K562 (cell line): ENCODE data around the gene COX6A2. TPM values are rescaled to one million over a fixed set of nuclear protein-coding genes. Genes with fewer than 3 reads are reported as not detected.

Experiments
- ATAC-seq: fragments of 200-7000 bp; cut with Tn5 transposase; 3 replicates; pipeline ENCODE4 v1.9.1; 2020; ENCODE audit warnings: moderate library complexity
- BruUV-seq: library from RNA; stranded (reverse); fragments of 400-500 nt; replicated peaks from 2 replicates; lab custom pipeline; 2021; lab: Mats Ljungman, UMichigan
- CTCF ChIA-PET: fragments of 300-600 bp; formaldehyde crosslinking; extraction: SDS; loops from one replicate; lab custom pipeline; 2021; ENCODE audit warnings: low intra/inter-chr PET ratio; lab: Yijun Ruan, JAX
- POLR2A ChIA-PET: fragments of 300-600, 350-650 bp; sonication (Branson Sonifier 250); formaldehyde crosslinking; extraction: SDS; loops from one replicate; lab custom pipeline; 2021; ENCODE audit warnings: antibody characterized with exemption, inconsistent platforms; lab: Yijun Ruan, JAX
- DNase-seq, 4 experiments: peaks; one replicate each; pipeline versions ENCODE4 v3.0.0 to v3.0.0-alpha.2; 2011 to 2018; ENCODE audit warnings: low spot score in 3 of 4, mixed read lengths in 3 of 4; ENCODE audit errors: extremely low read depth in 1 of 4
- FAIRE-seq: peaks from 2 replicates; lab custom pipeline; 2011; peaks lifted over from hg19 to GRCh38; lab: Jason Lieb, UNC
- H2AFZ ChIP-seq: 2 replicates; pipeline ENCODE4 v1.6.0; 2011; ENCODE audit warnings: low read depth, low read length, control low read depth, inconsistent platforms
- H3K27ac ChIP-seq: fragments of 200-600 bp; 3 replicates; pipeline ENCODE4 v1.8.0; 2011; ENCODE audit warnings: low read depth, mild to moderate bottlenecking, control low read depth, inconsistent platforms, low read length, moderate library complexity, mixed read lengths; ENCODE audit errors: extremely low read depth
- H3K27me3 ChIP-seq, 2 experiments: fragments of 300-600 bp in 1 of 2; 2 replicates in 1 of 2; 3 replicates in 1 of 2; pipeline versions ENCODE4 v1.6.0 to v1.8.0; 2011; ENCODE audit warnings: inconsistent platforms in 2 of 2, low read length in 2 of 2, mild to moderate bottlenecking in 1 of 2, mixed read lengths in 1 of 2, moderate library complexity in 1 of 2; ENCODE audit not compliant: control insufficient read depth in 2 of 2, insufficient read depth in 2 of 2
- H3K36me3 ChIP-seq: fragments of 300-600 bp; 3 replicates; pipeline ENCODE4 v1.8.0; 2011; ENCODE audit warnings: mild to moderate bottlenecking, low read length, inconsistent platforms; ENCODE audit not compliant: control insufficient read depth, insufficient read depth
- H3K4me1 ChIP-seq, 2 experiments: fragments of 200-600 bp in 1 of 2; replicated peaks in 1 of 2; 2 replicates in 1 of 2; 3 replicates in 1 of 2; pipeline versions ENCODE4 v1.5.1 to v1.8.0; 2011; ENCODE audit warnings: inconsistent platforms in 2 of 2, low read length in 2 of 2, mild to moderate bottlenecking in 1 of 2, mixed read lengths in 1 of 2, moderate library complexity in 1 of 2; ENCODE audit not compliant: control insufficient read depth in 2 of 2, insufficient read depth in 2 of 2
- H3K4me2 ChIP-seq: 2 replicates; pipeline ENCODE4 v1.6.1; 2011; ENCODE audit warnings: low read length, control low read depth, inconsistent platforms, mixed read lengths; ENCODE audit not compliant: insufficient read depth
- H3K4me3 ChIP-seq: fragments of 200-600 bp; sonication (generic), shearing (Covaris generic); 2 replicates; pipeline ENCODE4 v1.5.1; 2016; ENCODE audit warnings: control low read depth, inconsistent platforms
- H3K79me2 ChIP-seq: fragments of 200-600 bp; 3 replicates; pipeline ENCODE4 v1.8.0; 2011; ENCODE audit warnings: low read length, inconsistent platforms; ENCODE audit not compliant: control insufficient read depth, insufficient read depth
- H3K9ac ChIP-seq, 2 experiments: 2 replicates each; pipeline versions ENCODE4 v1.6.0 to v1.6.1; 2011; ENCODE audit warnings: low read depth in 2 of 2, low read length in 2 of 2, control low read depth in 1 of 2, inconsistent platforms in 1 of 2, mild to moderate bottlenecking in 1 of 2, mixed read lengths in 1 of 2; ENCODE audit not compliant: insufficient read depth in 1 of 2
- H3K9me1 ChIP-seq: one replicate; pipeline ENCODE4 v1.6.0; 2011; ENCODE audit warnings: inconsistent platforms, mild to moderate bottlenecking, low read length, moderate library complexity; ENCODE audit not compliant: control insufficient read depth, insufficient read depth
- H3K9me3 ChIP-seq: replicated peaks from 2 replicates; pipeline ENCODE4 v1.5.1; 2011; ENCODE audit warnings: low read depth, low read length, inconsistent platforms; ENCODE audit not compliant: control insufficient read depth, insufficient read depth
- H4K20me1 ChIP-seq: replicated peaks from 2 replicates; pipeline ENCODE4 v1.6.1; 2011; ENCODE audit warnings: low read length, inconsistent platforms, mixed read lengths; ENCODE audit not compliant: control insufficient read depth, insufficient read depth
- ATF3 ChIP-seq, 2 experiments: fragments of 450-650 bp in 1 of 2; sonication (generic) in 1 of 2; formaldehyde crosslinking in 1 of 2; IDR thresholded peaks in 1 of 2; conservative IDR thresholded peaks in 1 of 2; 2 replicates each; pipeline versions ENCODE4 v1.6.1 to v1.8.1; 2016 to 2023; ENCODE audit warnings: mild to moderate bottlenecking in 2 of 2, moderate library complexity in 2 of 2, inconsistent platforms in 1 of 2, missing genetic modification reagents in 1 of 2
- CC2D1A ChIP-seq: fragments of 450-650 bp; IDR thresholded peaks from 2 replicates; pipeline ENCODE4 v1.6.1; 2017; ENCODE audit warnings: mild to moderate bottlenecking
- FOXJ2 ChIP-seq: fragments of 200-800 bp; sonication (Bioruptor generic); IDR thresholded peaks from 2 replicates; pipeline ENCODE4 v1.6.1; 2016; ENCODE audit warnings: missing genetic modification characterization, missing compliant biosample characterization
- KAT8 ChIP-seq: fragments of 450-650 bp; IDR thresholded peaks from 2 replicates; pipeline ENCODE4 v1.6.1; 2016; ENCODE audit warnings: low read depth, mild to moderate bottlenecking
- NRF1 ChIP-seq, 2 experiments: fragments of 450-650 bp; IDR thresholded peaks in 1 of 2; conservative IDR thresholded peaks in 1 of 2; 2 replicates each; pipeline ENCODE4 v1.6.1; 2014; ENCODE audit warnings: mild to moderate bottlenecking in 2 of 2
- RFX1 ChIP-seq: fragments of 450-650 bp; IDR thresholded peaks from 2 replicates; pipeline ENCODE4 v1.6.1; 2016; ENCODE audit warnings: mild to moderate bottlenecking, moderate library complexity
- ZBTB17 ChIP-seq: fragments of 450-650 bp; formaldehyde crosslinking; IDR thresholded peaks from 2 replicates; pipeline ENCODE4 v1.4.0; 2020; ENCODE audit warnings: mild to moderate bottlenecking
- ZHX1 ChIP-seq: fragments of 150-350 bp; conservative IDR thresholded peaks from 2 replicates; pipeline ENCODE4 v1.6.1; 2014; ENCODE audit warnings: low read length
- ZNF766 ChIP-seq: fragments of 200-800 bp; sonication (Bioruptor generic); conservative IDR thresholded peaks from 2 replicates; pipeline ENCODE4 v1.6.1; 2016; ENCODE audit warnings: missing genetic modification characterization, missing compliant biosample characterization
- WGBS: fragments of 100-300 bp; shearing (Covaris generic); methylation state at CpG from one replicate; pipeline ENCODE4 v1.1.6; 2016; ENCODE audit warnings: low coverage, mixed read lengths; ENCODE audit not compliant: insufficient coverage; ENCODE audit errors: missing lambda C conversion rate; 5-methylcytosine and 5-hydroxymethylcytosine counted together
- in situ Hi-C: fragments of 300-500 bp; cut with MboI; formaldehyde crosslinking; loops from 4 replicates; pipeline ENCODE4 v1.15.0; 2018; ENCODE audit warnings: inconsistent platforms, mixed read lengths
- intact Hi-C: fragments of 100-400 bp; cut with micrococcal nuclease; formaldehyde crosslinking; loops from 2 replicates; pipeline ENCODE4 v1.14.2; 2022
- polyA plus RNA-seq, 8 experiments: library from polyadenylated mRNA; depleted of rRNA in 4 of 8; stranded (reverse) in 5 of 8; unstranded in 3 of 8; fragments of >200 nt; fragmentation: Nextera tagmentation in 2 of 8; fragmentation: Illumina TruSeq in 1 of 8; extraction: Ambion mirVana in 2 of 8; extraction: Trizol in 1 of 8; gene quantifications; 2 replicates each; pipeline versions ENCODE4 v1.2.1 to v1.2.3, GENCODE V29; 2011 to 2014; ENCODE audit warnings: inconsistent platforms in 1 of 8, missing spikeins in 1 of 8
- total RNA-seq, 7 experiments: library from RNA; depleted of rRNA in 6 of 7; stranded (reverse); fragments of >200 nt in 6 of 7; fragmentation: Illumina TruSeq in 2 of 7; extraction: Trizol in 2 of 7; gene quantifications; 2 replicates each; pipeline versions ENCODE4 v1.2.1 to v1.2.3, GENCODE V29; 2011 to 2021; ENCODE audit warnings: low replicate concordance in 1 of 7
- TF ChIP-seq, protein P1 (sequence below): fragments of 450-650 bp; IDR thresholded peaks from 2 replicates; pipeline ENCODE4 v1.6.1; 2016
- TF ChIP-seq, protein P2 (sequence below): fragments of 200-800 bp; sonication (Bioruptor generic); IDR thresholded peaks from 2 replicates; pipeline ENCODE4 v1.6.1; 2017; ENCODE audit warnings: missing genetic modification characterization, missing compliant biosample characterization

The COX6A2 gene
- total and polyA plus RNA-seq, 9 of the 15 experiments (the other 6 are each of a cell fraction or from before 2014, with no cell fraction given) = not detected

DNA sequence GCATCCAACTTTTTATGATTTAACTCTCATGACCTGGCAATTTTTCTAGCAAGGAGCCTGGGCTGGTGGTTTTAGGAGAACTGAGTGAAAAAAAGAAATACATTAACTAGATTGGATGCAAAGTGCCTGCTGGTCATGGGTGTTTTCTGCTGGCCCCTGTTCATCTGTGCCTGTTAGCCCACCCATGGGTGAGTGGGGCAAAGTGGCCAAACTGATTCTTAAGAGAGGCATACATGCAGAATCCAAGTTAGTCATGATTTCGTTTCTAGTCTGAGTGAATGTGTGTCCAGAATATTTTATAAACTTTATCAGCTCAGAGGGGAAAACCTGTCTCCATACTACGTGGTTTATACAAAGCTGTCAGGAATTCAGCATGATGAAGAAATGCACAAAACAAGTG lies 39.6 kb downstream of the COX6A2 start (continued):
- TF ChIP-seq ZHX1 = no peak
- TF ChIP-seq, all 486 proteins: peak for 2

DNA sequence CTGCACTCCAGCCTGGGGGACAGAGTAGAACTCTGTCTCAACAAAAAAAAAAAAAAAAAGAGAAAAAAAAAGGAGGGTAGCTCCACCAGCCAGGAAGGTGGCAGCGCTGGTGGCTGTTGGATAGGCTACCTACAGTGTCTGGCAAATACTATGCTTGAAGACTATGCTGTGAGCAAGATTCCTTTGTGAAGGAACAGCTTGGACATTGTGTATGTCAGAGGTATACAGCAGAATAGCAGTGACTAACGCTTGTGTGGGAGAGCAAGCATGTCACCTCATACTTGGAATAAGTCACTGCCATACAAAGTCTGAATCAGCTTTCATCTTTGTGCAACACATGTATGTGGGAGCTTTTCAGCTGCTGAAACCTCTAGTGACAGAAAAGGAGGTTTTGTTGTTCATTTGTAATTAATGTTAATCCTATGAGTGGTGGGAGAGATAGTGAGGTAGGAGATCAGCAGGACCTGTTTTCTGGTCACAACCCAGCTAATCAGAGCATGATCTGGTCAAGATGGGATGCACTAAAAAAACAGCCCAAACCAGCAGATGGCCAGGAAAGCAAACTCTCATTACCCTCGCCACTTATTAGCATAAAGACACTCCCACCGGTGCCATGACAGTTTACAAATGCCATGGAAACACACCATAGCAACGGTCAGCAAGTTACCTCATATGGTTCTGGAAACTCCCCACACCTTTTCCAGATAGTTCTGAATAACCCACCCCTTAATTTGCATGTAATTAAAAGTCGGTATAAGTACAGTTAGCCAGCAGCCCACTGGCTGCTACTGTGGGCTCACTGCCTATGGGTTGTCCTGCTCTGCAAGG lies 41.8 kb downstream of the COX6A2 start:
- in situ Hi-C loops (loop anchor here (10.0 kb wide), 1 partner anchor 308 kb away; no protein-coding TSS in a partner anchor), intact Hi-C loops (loop anchor here (10.0 kb wide), 3 partner anchors 58 to 488 kb away; partner anchors contain the start of genes ZNF267 and ZNF843)
- Histone ChIP-seq H2AFZ (no peak overlapping the region), H3K9ac (no peak overlapping the region), H4K20me1 (no peaks in the 10 kb centered on the region), H3K4me1 (peaks cover 0 to 5% of the 10 kb centered on the region in 2 experiments; a peak in 2 of 5 replicates), H3K9me1 (no peaks in the 10 kb centered on the region), H3K36me3 (no peaks in the 10 kb centered on the region), H3K9me3 (no peaks in the 10 kb centered on the region), H3K4me3 (no peak overlapping the region), H3K27ac (no peak overlapping the region), H3K4me2 (no peak overlapping the region), H3K27me3 (peaks cover 11 to 35% of the 10 kb centered on the region in 2 experiments), H3K79me2 (no peaks in the 10 kb centered on the region)
- FAIRE-seq = peak; percentile 35
- ChIA-PET POLR2A (interaction anchor here (0.6 to 1.0 kb wide), 4 partner anchors 10 to 204 kb away, joined by 3 read pairs; no protein-coding TSS in a partner anchor), CTCF (no interaction called here)
- BruUV-seq = no TSS peak
- ATAC-seq = peak; percentile 81
- DNase-seq = peak in 1 of 4 experiments; percentile 25
- WGBS = 2% methylated on average over 6 of the region's 6 CpGs
- TF ChIP-seq CC2D1A (no peak), RFX1 (peak; percentile 91), ZBTB17 (peak; percentile 90), ATF3 (IDR thresholded peaks at IDR 0.05) (peak; percentile 14; the same call in 1 of the 2 replicates), ATF3 (CRISPR knock-in tag; conservative IDR thresholded peaks at IDR 0.05) (no peak), FOXJ2 (tag) (peak; percentile 97), ZNF766 (CRISPR knock-in tag) (peak; percentile 63; the same call in 1 of the 2 replicates), KAT8 (no peak), NRF1 (conservative IDR thresholded peaks at IDR 0.05 in 1 of 2, IDR thresholded peaks at IDR 0.05 in 1 of 2) (0 out of 4 replicates have a peak, but pooled peaks have one; percentile 19 to 27)
- TF ChIP-seq, protein P1, sequence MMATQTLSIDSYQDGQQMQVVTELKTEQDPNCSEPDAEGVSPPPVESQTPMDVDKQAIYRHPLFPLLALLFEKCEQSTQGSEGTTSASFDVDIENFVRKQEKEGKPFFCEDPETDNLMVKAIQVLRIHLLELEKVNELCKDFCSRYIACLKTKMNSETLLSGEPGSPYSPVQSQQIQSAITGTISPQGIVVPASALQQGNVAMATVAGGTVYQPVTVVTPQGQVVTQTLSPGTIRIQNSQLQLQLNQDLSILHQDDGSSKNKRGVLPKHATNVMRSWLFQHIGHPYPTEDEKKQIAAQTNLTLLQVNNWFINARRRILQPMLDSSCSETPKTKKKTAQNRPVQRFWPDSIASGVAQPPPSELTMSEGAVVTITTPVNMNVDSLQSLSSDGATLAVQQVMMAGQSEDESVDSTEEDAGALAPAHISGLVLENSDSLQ = 0 out of 2 replicates have a peak, but pooled peaks have one; percentile 5
- TF ChIP-seq, protein P2, sequence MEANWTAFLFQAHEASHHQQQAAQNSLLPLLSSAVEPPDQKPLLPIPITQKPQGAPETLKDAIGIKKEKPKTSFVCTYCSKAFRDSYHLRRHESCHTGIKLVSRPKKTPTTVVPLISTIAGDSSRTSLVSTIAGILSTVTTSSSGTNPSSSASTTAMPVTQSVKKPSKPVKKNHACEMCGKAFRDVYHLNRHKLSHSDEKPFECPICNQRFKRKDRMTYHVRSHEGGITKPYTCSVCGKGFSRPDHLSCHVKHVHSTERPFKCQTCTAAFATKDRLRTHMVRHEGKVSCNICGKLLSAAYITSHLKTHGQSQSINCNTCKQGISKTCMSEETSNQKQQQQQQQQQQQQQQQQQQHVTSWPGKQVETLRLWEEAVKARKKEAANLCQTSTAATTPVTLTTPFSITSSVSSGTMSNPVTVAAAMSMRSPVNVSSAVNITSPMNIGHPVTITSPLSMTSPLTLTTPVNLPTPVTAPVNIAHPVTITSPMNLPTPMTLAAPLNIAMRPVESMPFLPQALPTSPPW (CRISPR knock-in tag) = 0 out of 2 replicates have a peak, but pooled peaks have one; percentile 12
